ENCODE data around the gene ZMIZ2. TPM values are rescaled to one million over a fixed set of nuclear protein-coding genes. Genes with fewer than 3 reads are reported as not detected.

ZMIZ2 gene
- total and polyA plus RNA-seq, 2 of the 8 experiments (the other 6 are each of a cell fraction or from before 2014, with no cell fraction given): 24.4 to 66.4 TPM

GRCh38 chr7:44748045-44748947 lies at the start of gene ZMIZ2 (continued):
- TF ChIP-seq ASH2L (IDR thresholded peaks at IDR 0.05; ENCODE audit: low read length) (peak; percentile 41), KDM1A (IDR thresholded peaks at IDR 0.05; ENCODE audit: borderline replicate concordance, low read length) (no peak), RXRA (IDR thresholded peaks at IDR 0.05; ENCODE audit: insufficient read depth, low read depth, low read length) (no peak), SIN3A (conservative IDR thresholded peaks at IDR 0.05 in 1 of 2, IDR thresholded peaks at IDR 0.05 in 1 of 2; ENCODE audit: low read depth in 1 of 2, low read length in 2 of 2) (no peak; a peak in 1 of 4 replicates), NANOG (IDR thresholded peaks at IDR 0.05; ENCODE audit: insufficient read depth, low read depth, low read length, poor library complexity, severe bottlenecking) (no peak), EGR1 (IDR thresholded peaks at IDR 0.05; ENCODE audit: borderline replicate concordance, low read depth, low read length) (peak; percentile 98), CHD2 (IDR thresholded peaks at IDR 0.05; ENCODE audit: low read length) (no peak), JUND (IDR thresholded peaks at IDR 0.05; ENCODE audit: low read length) (no peak), POLR2AphosphoS5 (IDR thresholded peaks at IDR 0.05; ENCODE audit: low read depth, low read length) (peak; percentile 49; the same call in 1 of the 2 replicates), BACH1 (IDR thresholded peaks at IDR 0.05; ENCODE audit: low read length) (no peak), CTBP2 (IDR thresholded peaks at IDR 0.05; ENCODE audit: borderline replicate concordance, insufficient read depth, insufficient read length, low read length) (no peak), MAFK (IDR thresholded peaks at IDR 0.05; ENCODE audit: low read depth, low read length) (no peak), SRF (IDR thresholded peaks at IDR 0.05; ENCODE audit: low read depth, low read length) (peak; percentile 89), TBP (IDR thresholded peaks at IDR 0.05; ENCODE audit: low read depth, low read length) (0 out of 2 replicates have a peak, but pooled peaks have one; percentile 33), EZH2 (IDR thresholded peaks at IDR 0.05; ENCODE audit: low read depth, low read length, severe bottlenecking) (no peak), HDAC6 (IDR thresholded peaks at IDR 0.05; ENCODE audit: low read depth, low read length) (no peak)
- TF ChIP-seq, protein P1, sequence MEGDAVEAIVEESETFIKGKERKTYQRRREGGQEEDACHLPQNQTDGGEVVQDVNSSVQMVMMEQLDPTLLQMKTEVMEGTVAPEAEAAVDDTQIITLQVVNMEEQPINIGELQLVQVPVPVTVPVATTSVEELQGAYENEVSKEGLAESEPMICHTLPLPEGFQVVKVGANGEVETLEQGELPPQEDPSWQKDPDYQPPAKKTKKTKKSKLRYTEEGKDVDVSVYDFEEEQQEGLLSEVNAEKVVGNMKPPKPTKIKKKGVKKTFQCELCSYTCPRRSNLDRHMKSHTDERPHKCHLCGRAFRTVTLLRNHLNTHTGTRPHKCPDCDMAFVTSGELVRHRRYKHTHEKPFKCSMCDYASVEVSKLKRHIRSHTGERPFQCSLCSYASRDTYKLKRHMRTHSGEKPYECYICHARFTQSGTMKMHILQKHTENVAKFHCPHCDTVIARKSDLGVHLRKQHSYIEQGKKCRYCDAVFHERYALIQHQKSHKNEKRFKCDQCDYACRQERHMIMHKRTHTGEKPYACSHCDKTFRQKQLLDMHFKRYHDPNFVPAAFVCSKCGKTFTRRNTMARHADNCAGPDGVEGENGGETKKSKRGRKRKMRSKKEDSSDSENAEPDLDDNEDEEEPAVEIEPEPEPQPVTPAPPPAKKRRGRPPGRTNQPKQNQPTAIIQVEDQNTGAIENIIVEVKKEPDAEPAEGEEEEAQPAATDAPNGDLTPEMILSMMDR (IDR thresholded peaks at IDR 0.05; ENCODE audit: control extremely low read depth in 1 of 3, insufficient read depth in 1 of 3, low read depth in 1 of 3, low read length in 3 of 3): no peak; a peak in 1 of 4 replicates
- TF ChIP-seq, protein P2, sequence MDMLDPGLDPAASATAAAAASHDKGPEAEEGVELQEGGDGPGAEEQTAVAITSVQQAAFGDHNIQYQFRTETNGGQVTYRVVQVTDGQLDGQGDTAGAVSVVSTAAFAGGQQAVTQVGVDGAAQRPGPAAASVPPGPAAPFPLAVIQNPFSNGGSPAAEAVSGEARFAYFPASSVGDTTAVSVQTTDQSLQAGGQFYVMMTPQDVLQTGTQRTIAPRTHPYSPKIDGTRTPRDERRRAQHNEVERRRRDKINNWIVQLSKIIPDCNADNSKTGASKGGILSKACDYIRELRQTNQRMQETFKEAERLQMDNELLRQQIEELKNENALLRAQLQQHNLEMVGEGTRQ (IDR thresholded peaks at IDR 0.05; ENCODE audit: low read length): no peak
- TF ChIP-seq, protein P3, sequence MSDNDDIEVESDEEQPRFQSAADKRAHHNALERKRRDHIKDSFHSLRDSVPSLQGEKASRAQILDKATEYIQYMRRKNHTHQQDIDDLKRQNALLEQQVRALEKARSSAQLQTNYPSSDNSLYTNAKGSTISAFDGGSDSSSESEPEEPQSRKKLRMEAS (IDR thresholded peaks at IDR 0.05): no peak; the same call in 1 of the 2 replicates

All from H1 (cell line).